Breast epithelium (tissue), 4 donors: ENCODE data around the gene SLC26A4. TPM values are rescaled to one million over a fixed set of nuclear protein-coding genes. Genes with fewer than 3 reads are reported as not detected.

Experiments used
- DNase-seq, 2 donors: peaks; one replicate each; pipeline ENCODE4 v3.0.0-alpha.2; 2019; ENCODE audit warnings: low spot score in 2 of 2
- H3K27ac ChIP-seq, 2 donors: fragments of 200-600 bp; sonication (generic) in 1 of 2; one replicate each; pipeline ENCODE4 v1.5.1; 2016 to 2019; ENCODE audit warnings: mild to moderate bottlenecking in 1 of 2
- H3K27me3 ChIP-seq, 2 donors: fragments of 200-600 bp; sonication (generic) in 1 of 2; one replicate each; pipeline versions ENCODE4 v1.5.1 to v1.6.0; 2017 to 2019; ENCODE audit warnings: control low read depth in 1 of 2, mild to moderate bottlenecking in 1 of 2
- H3K36me3 ChIP-seq: fragments of 200-600 bp; one replicate; pipeline ENCODE4 v1.5.1; 2019
- H3K4me1 ChIP-seq, 2 donors: fragments of 200-600 bp; sonication (generic); one replicate each; pipeline ENCODE4 v1.5.1; 2016 to 2019; ENCODE audit warnings: control low read depth in 1 of 2
- H3K4me3 ChIP-seq, 3 donors: fragments of 200-600 bp; sonication (generic); 1 replicate in 2 of 3; 2 replicates in 1 of 3; pipeline ENCODE4 v1.5.1; 2016 to 2019; ENCODE audit warnings: mild to moderate bottlenecking in 3 of 3, moderate library complexity in 2 of 3
- H3K9me3 ChIP-seq, 2 donors: fragments of 200-600 bp; sonication (generic) in 1 of 2; one replicate each; pipeline ENCODE4 v1.5.1; 2016 to 2019; ENCODE audit warnings: control low read depth in 1 of 2
- CTCF ChIP-seq, 3 donors: fragments of 450-650 bp; IDR thresholded peaks; one replicate each; pipeline ENCODE4 v1.5.1; 2016 to 2017; ENCODE audit warnings: antibody characterized with exemption in 3 of 3, mild to moderate bottlenecking in 3 of 3, moderate library complexity in 3 of 3
- POLR2A ChIP-seq: fragments of 450-650 bp; IDR thresholded peaks from one replicate; pipeline ENCODE4 v1.6.1; 2016; ENCODE audit warnings: antibody characterized with exemption, mild to moderate bottlenecking, moderate library complexity
- POLR2AphosphoS5 ChIP-seq, 3 donors: sonication (generic); formaldehyde crosslinking; IDR thresholded peaks; one replicate each; pipeline ENCODE4 v1.6.1; 2017; ENCODE audit warnings: antibody characterized with exemption in 3 of 3
- intact Hi-C: fragments of 100-400 bp; cut with DNase I; formaldehyde crosslinking; loops from one replicate; pipeline ENCODE4 v1.15.1; 2023; ENCODE audit warnings: low total_unique reads
- total RNA-seq, 3 donors: library from RNA; depleted of rRNA; stranded (reverse); fragments of >200 nt; gene quantifications; one replicate each; pipeline ENCODE4 v1.1.0, GENCODE V29; 2016

The SLC26A4 gene
- total RNA-seq, 3 donors from 2014 or later, result 0.44 to 1.3 (median 0.48) TPM

- Histone ChIP-seq H3K36me3 (no peaks in the 10 kb centered on the region), H3K4me1 (peaks cover 0 to 4% of the 10 kb centered on the region in 2 donors), H3K4me3 (peak overlapping the region in 1 of 3 donors; percentile 95), H3K27me3 (no peaks in the 10 kb centered on the region), H3K27ac (no peak overlapping the region), H3K9me3 (no peaks in the 10 kb centered on the region)
- DNase-seq, result no peak
- TF ChIP-seq POLR2A (no peak), POLR2AphosphoS5 (IDR thresholded peaks at IDR 0.05) (no peak), CTCF (IDR thresholded peaks at IDR 0.05) (no peak)
- intact Hi-C loops, result loop anchor here (10.0 kb wide), 1 partner anchor 129 kb away; no protein-coding TSS in a partner anchor
Measured at GRCh38 chr7:107746006-107746405, 85.4 kb downstream of the SLC26A4 start.

- DNase-seq, result no peak
- H3K4me1 ChIP-seq, result no peaks in the 10 kb centered on the region
- no peak overlapping the region for H3K4me3 ChIP-seq
- H3K36me3 ChIP-seq, result no peaks in the 10 kb centered on the region
- no peak overlapping the region for H3K27ac ChIP-seq
- intact Hi-C loops, result no loop called here
- no peaks in the 10 kb centered on the region for H3K9me3 ChIP-seq
- TF ChIP-seq POLR2AphosphoS5 (IDR thresholded peaks at IDR 0.05), result no peak
- TF ChIP-seq POLR2A, result no peak
- no peak for TF ChIP-seq CTCF (IDR thresholded peaks at IDR 0.05)
- H3K27me3 ChIP-seq, result no peaks in the 10 kb centered on the region
Measured at GRCh38 chr7:107751113-107751512, 90.5 kb downstream of the SLC26A4 start.

DNA sequence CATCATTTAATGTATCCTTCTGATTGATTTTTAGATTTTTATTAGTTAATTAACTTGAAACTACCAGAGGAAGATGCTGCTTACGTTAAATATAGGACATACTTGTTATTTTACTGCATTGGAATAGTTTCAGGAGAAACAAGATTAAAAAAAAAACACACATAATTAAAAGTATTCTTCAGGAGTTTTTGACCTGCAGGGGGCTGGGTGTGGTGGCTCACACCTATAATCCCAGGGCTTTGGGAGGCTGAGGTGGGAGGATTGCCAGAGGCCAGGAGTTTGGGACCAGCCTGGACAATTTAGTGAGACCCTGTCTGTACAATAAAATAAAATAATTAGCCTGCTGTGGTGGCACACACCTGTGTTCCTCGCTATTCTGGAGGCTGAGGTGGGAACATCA lies 94.0 kb downstream of the SLC26A4 start:
- Histone ChIP-seq H3K27me3 (no peaks in the 10 kb centered on the region), H3K4me3 (no peak overlapping the region), H3K9me3 (no peaks in the 10 kb centered on the region), H3K36me3 (no peaks in the 10 kb centered on the region), H3K4me1 (no peaks in the 10 kb centered on the region), H3K27ac (no peak overlapping the region)
- TF ChIP-seq CTCF (IDR thresholded peaks at IDR 0.05) (no peak), POLR2AphosphoS5 (IDR thresholded peaks at IDR 0.05) (no peak), POLR2A (no peak)
- intact Hi-C loops, result no loop called here
- no peak for DNase-seq

DNA sequence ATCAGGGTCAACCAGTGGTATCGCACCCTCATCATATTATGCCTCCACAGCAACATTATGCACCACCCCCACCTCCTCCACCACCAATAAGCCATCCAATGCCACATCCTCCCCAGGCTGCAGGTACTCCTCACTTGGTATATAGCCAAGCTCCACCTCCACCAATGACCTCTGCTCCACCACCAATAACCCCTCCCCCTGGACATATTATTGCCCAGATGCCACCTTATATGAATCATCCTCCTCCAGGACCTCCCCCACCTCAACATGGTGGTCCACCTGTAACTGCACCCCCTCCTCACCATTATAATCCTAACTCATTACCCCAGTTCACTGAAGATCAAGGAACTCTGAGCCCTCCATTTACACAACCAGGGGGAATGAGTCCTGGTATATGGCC lies 98.0 kb downstream of the SLC26A4 start:
- H3K9me3 ChIP-seq, result no peaks in the 10 kb centered on the region
- DNase-seq, result no peak
- H3K27ac ChIP-seq, result no peak overlapping the region
- no peak for TF ChIP-seq CTCF (IDR thresholded peaks at IDR 0.05)
- no peak for TF ChIP-seq POLR2A
- no peak for TF ChIP-seq POLR2AphosphoS5 (IDR thresholded peaks at IDR 0.05)
- no peaks in the 10 kb centered on the region for H3K36me3 ChIP-seq
- no peaks in the 10 kb centered on the region for H3K27me3 ChIP-seq
- no peak overlapping the region for H3K4me3 ChIP-seq
- H3K4me1 ChIP-seq, result no peaks in the 10 kb centered on the region
- intact Hi-C loops, result no loop called here

DNA sequence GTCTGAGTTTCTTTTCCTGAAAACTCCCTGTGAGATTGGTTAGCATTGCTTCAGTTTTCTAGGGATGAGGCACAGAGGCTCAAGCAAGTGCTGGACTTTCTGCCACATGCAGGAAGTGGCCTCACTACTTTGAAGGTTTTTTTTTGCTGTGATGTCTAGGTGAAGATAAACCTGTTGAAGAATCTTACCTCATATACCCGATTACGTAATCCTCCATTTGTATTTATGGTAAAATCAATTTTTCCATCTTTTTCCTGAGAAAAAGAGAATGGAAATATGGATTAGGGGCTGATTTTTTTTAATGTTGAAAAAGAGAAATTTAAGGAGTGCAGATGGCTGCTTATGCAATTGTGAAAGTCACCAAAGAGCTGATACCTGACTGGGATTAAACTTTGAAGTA lies 106.8 kb downstream of the SLC26A4 start:
- H3K27me3 ChIP-seq, result no peaks in the 10 kb centered on the region
- H3K36me3 ChIP-seq, result no peaks in the 10 kb centered on the region
- DNase-seq, result no peak
- TF ChIP-seq POLR2AphosphoS5 (IDR thresholded peaks at IDR 0.05) (no peak), POLR2A (no peak), CTCF (IDR thresholded peaks at IDR 0.05) (no peak)
- no peak overlapping the region for H3K4me3 ChIP-seq
- intact Hi-C loops, result no loop called here
- no peaks in the 10 kb centered on the region for H3K4me1 ChIP-seq
- H3K27ac ChIP-seq, result no peak overlapping the region
- H3K9me3 ChIP-seq, result no peaks in the 10 kb centered on the region

Other genes with a start within 250 kb of the SLC26A4 start
- gene GPR22, start 190.8 kb upstream of the SLC26A4 start, total RNA-seq, result not detected
- gene COG5, start 96.9 kb upstream of the SLC26A4 start, total RNA-seq, result 10 to 100 TPM; 35.2 to 61.2 (median 38.0) TPM
- gene DUS4L, start 96.9 kb upstream of the SLC26A4 start, total RNA-seq, result 10 to 100 TPM in 1 of 3 donors, 1 to 10 TPM in 2; 6.6 to 10.5 (median 9.0) TPM
- 100 to 1,000 TPM in 1 of 3 donors, 10 to 100 TPM in 2; 68.8 to 101 (median 78.2) TPM for gene BCAP29, start 80.6 kb upstream of the SLC26A4 start, total RNA-seq
- gene CBLL1, start 83.3 kb downstream of the SLC26A4 start, total RNA-seq, result 10 to 100 TPM; 27.5 to 49.3 (median 30.4) TPM
- 10 to 100 TPM in 2 of 3 donors, not detected in 1; 13.6 to 36.4 TPM for gene SLC26A3, start 142.4 kb downstream of the SLC26A4 start, total RNA-seq
- 10 to 100 TPM; 57.5 to 74.1 (median 58.3) TPM for gene DLD, start 230.4 kb downstream of the SLC26A4 start, total RNA-seq